Fibroblast of skin of right quadriceps (primary cell): ENCODE measurements around the gene KDM3B.
"Not testable (repeated sequence)": the region's sequence is repeated elsewhere in the genome, so short reads cannot be mapped to it uniquely, and the experiment has no call there.

Experiments used
- DNase-seq: peaks from one replicate; pipeline ENCODE4 v3.0.0-alpha.2; 2013

The KDM3B gene

DNA sequence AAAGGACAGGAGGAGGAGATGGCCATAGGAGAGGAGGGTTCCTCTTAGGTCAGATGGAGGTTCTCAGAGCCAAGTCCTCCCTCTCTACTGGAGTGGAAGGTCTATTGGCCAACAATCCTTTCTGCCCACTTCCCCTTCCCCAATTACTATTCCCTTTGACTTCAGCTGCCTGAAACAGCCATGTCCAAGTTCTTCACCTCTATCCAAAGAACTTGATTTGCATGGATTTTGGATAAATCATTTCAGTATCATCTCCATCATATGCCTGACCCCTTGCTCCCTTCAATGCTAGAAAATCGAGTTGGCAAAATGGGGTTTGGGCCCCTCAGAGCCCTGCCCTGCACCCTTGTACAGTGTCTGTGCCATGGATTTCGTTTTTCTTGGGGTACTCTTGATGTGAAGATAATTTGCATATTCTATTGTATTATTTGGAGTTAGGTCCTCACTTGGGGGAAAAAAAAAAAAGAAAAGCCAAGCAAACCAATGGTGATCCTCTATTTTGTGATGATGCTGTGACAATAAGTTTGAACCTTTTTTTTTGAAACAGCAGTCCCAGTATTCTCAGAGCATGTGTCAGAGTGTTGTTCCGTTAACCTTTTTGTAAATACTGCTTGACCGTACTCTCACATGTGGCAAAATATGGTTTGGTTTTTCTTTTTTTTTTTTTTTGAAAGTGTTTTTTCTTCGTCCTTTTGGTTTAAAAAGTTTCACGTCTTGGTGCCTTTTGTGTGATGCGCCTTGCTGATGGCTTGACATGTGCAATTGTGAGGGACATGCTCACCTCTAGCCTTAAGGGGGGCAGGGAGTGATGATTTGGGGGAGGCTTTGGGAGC, 115.9 kb downstream of the KDM3B start:
- peak; percentile 28 for DNase-seq

DNA sequence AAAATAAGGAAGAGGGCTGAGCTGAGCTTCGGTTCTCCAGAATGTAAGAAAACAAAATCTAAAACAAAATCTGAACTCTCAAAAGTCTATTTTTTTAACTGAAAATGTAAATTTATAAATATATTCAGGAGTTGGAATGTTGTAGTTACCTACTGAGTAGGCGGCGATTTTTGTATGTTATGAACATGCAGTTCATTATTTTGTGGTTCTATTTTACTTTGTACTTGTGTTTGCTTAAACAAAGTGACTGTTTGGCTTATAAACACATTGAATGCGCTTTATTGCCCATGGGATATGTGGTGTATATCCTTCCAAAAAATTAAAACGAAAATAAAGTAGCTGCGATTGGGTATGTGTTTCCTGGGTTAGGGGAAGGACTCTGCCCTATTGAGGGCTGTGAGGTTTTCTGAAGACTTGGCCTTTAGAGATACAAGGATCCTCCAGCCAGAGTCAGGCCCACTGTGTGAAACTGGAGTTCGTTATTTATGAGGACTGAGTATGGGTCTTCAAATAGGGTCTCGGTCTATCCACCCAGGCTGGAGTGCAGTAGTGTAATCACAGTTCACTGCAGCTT, 116.6 kb downstream of the KDM3B start:
- DNase-seq: no peak

DNA sequence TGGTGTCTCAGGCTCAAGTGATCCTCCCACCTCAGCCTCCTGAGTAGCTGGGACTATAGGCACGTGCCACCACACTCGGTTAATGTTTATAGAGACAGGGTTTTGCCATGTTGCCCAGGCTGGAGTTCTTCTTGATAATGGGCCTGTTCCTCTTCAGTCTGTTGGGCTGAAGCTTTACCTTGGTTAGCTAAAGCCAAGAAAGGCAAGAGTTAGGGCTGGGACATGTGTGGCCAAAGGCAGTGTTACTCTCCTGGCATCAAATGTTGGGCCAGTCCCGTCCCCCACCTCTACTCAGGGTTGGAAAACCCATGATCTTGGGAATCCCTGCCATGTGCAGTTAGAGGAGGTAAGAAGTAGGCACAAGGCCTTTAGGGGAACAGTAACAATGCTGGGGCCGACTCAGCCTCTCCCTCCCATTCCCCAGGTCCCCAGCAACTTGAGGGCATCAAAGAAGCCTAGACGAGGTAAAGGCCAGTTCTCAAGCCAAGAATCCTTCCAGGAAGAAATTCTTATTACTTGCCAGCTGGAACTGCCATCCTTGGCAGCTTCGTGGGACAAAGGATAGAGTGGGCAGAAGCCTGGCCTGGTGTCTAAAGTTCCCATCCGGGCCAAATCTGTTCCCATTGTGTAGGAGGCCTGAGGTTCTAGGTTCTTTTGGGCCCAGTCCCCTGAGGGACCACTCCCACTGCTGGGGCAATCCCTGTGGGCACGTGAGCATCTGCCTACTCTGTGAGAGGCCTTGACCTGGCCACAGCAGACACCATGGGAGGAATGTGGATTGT, 117.2 kb downstream of the KDM3B start:
- DNase-seq: peak; percentile 69

DNA sequence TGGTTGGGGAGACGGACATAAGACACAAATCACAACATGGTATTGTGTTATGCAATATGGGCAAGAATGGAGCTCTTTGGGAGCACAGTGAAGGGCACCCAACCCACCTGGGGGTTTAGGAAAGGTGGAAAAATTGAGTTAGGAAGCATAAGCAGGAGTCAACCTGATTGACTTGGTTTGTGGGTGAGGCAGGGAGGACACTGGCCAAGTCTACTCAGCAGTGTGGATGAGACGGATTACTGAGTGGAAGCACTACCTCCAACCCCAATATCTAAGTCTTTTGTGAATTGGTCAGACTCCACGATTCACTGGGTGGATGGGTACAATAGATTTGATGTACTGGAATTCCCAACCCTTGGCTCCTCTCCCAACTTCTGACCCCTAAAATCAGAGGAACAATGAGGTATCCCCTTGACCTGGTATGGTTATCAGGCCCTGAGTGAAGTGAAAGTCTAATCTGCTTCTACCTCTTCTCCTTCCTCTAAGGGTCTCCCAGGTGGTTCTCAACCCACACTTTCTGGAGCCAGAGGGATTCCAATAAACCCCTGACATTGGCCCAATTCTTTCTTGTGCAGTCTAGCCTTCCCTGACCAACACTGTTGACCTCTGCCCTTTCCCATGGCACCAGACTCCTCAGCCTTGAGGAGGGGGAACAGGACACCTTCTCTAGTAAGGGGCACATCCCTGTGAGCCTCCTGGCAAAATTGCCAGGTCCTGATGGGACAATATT, 118.0 kb downstream of the KDM3B start:
- DNase-seq: peak; percentile 69

DNA sequence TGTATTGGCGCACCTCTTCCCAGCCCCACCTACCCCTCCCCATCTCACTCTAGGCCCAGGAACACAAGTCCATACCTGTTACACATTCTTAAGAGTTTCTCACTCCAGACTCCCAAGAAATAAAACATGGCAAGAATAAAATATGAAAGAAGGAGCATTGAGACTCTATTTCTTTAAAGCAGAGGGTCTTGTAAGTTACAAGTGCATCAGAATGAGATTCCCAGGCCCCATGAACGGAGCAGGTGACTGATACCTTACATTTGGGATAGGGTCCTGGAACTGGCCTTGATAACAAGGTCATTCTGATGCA, 118.5 kb downstream of the KDM3B start:
- no peak for DNase-seq

DNA sequence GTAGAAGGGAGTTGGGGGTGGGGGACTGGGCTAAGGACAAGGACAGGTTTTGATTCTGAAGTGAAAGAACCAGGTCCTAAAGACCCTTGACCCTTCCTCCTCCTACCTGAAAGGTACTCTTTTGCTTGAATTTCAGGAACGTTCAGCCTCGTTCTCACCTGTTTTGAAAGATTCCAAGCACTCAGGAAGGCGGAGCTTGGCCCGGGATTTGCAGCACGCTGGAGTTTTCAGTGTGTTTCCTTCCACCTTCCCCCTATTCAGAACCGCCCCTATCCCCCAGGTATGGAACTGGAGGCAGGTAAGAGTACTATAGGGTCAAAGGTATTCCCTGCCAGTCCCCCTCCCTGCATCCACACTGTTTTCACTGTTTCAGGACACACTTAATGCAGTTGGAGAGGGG, 119.9 kb downstream of the KDM3B start:
- no peak for DNase-seq

DNA sequence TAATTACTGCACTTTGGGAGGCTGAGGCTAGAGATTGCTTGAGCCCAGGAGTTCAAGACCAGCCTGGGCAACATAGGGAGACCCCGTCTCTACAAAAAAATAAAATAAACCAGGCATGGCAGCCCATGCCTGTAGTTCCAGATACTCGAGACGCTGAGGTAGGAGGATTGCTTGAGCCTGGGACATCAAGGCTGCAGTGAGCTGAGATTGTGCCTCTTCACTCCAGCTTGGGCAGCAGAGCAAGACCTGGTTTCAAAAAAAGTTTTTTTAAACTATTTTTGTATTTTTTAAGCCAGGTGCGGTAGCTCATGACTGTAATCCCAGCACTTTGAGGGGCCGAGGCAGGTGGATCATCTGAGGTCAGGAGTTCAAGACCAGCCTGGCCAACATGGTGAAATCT, 120.7 kb downstream of the KDM3B start:
- not testable (repeated sequence) for DNase-seq

DNA sequence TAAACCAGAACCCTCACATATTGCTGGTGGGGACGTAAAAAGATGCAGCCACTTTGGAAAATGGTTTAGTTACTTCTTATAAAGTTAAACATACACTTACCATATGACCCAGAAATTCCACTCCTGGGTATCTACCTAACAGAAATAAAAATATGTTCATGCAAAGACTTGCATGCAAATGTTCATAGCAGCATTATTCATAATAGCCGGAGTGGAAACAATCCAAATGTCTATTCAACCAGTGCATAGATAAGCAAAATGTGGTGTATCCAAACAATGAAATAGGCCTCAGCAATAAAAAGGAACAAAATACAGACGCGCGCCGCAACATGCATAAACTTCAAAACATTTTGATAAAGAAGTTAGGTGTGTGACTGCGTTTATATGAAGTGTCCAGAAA, 124.4 kb downstream of the KDM3B start:
- no peak for DNase-seq

DNA sequence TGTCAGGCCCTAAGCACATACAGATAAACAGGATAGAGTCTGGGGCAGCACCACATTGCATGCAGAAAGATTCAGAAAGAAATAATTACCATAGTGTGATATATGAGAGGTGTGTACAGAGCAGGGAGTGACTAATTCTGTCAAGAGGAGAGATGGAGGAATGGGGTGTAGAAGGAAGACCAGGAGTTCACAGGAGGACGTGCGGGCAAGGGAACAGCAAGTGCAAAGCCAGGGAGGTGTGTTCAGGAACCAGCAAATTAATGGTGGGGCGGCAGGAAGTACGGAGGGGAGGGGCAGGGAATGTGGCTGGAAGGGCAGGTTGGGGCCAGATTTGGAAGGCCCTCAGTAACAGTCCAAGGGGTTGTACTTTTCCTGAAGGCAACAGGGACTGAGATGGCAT, 130.2 kb downstream of the KDM3B start:
- DNase-seq: no peak
